Lung (tissue), 12 donors: ENCODE results near the gene RCBTB2. TPM values are rescaled to one million over a fixed set of nuclear protein-coding genes. Genes with fewer than 3 reads are reported as not detected.

ENCODE experiments used
- ATAC-seq: fragments of 200-7000 bp; cut with Tn5 transposase; one replicate; pipeline ENCODE4 v1.9.1; 2020; ENCODE audit warnings: moderate number of reproducible peaks; ENCODE audit not compliant: insufficient read depth, low FRiP score
- DNase-seq, 3 donors: peaks; one replicate each; pipeline ENCODE4 v3.0.0-alpha.2; 2013 to 2017
- H3K27ac ChIP-seq, 2 donors: one replicate each; pipeline ENCODE4 v1.5.1; 2013; ENCODE audit warnings: mild to moderate bottlenecking in 2 of 2, moderate library complexity in 2 of 2, control low read depth in 1 of 2, inconsistent platforms in 1 of 2, low read depth in 1 of 2, low read length in 1 of 2
- H3K27me3 ChIP-seq, 3 donors: one replicate each; pipeline ENCODE4 v1.5.1; 2013; ENCODE audit warnings: low read length in 2 of 3; ENCODE audit not compliant: control insufficient read depth in 3 of 3, insufficient read depth in 3 of 3
- H3K36me3 ChIP-seq, 4 donors: one replicate each; pipeline ENCODE4 v1.5.1; 2013; ENCODE audit warnings: low read length in 4 of 4, mild to moderate bottlenecking in 1 of 4, moderate library complexity in 1 of 4; ENCODE audit not compliant: control insufficient read depth in 4 of 4, insufficient read depth in 4 of 4
- H3K4me1 ChIP-seq, 5 donors: one replicate each; pipeline ENCODE4 v1.5.1; 2013; ENCODE audit warnings: low read length in 5 of 5, mild to moderate bottlenecking in 2 of 5, moderate library complexity in 1 of 5; ENCODE audit not compliant: control insufficient read depth in 5 of 5, insufficient read depth in 5 of 5
- H3K4me3 ChIP-seq: one replicate; pipeline ENCODE4 v1.5.1; 2013; ENCODE audit warnings: mild to moderate bottlenecking, control low read depth, moderate library complexity
- H3K9ac ChIP-seq, 2 donors: one replicate each; pipeline ENCODE4 v1.5.1; 2013; ENCODE audit warnings: low read length in 2 of 2, control low read depth in 1 of 2; ENCODE audit not compliant: insufficient read depth in 1 of 2
- H3K9me3 ChIP-seq, 4 donors: one replicate each; pipeline ENCODE4 v1.5.1; 2013; ENCODE audit warnings: low read length in 3 of 4, mild to moderate bottlenecking in 1 of 4, moderate library complexity in 1 of 4; ENCODE audit not compliant: control insufficient read depth in 4 of 4, insufficient read depth in 3 of 4
- CTCF ChIP-seq: IDR thresholded peaks from 2 replicates; pipeline ENCODE4 v1.5.1; 2012; ENCODE audit warnings: mild to moderate bottlenecking; ENCODE audit errors: control extremely low read depth, extremely low read depth
- WGBS, 2 donors: extraction: QIAGEN DNeasy Blood & Tissue Kit; methylation state at CpG; one replicate each; pipeline ENCODE4 v1.1.7; 2013; 5-methylcytosine and 5-hydroxymethylcytosine counted together
- polyA plus RNA-seq, 2 donors: library from polyadenylated mRNA; stranded (reverse); fragments of 200-250 nt; gene quantifications; one replicate each; pipeline ENCODE4 v1.2.1, GENCODE V29; 2013
- total RNA-seq, 2 donors: library from RNA; depleted of rRNA in 1 of 2; stranded (reverse); fragments of >200 nt in 1 of 2; gene quantifications; one replicate each; pipeline ENCODE4 v1.2.1, GENCODE V29; 2014 to 2021
- donor health status: control.
- donor health status: control.
- donor health status: Bipolar disorder and iron deficiency.
- donor health status: healthy.
- donor health status: DM: yes; HTN: yes; CAD: no.

The RCBTB2 gene
- total and polyA plus RNA-seq, 4 donors, result 8.5 to 18.4 (median 12.1) TPM

GRCh38 chr13:48527955-48528354 lies 4.9 kb downstream of the RCBTB2 start:
- Histone ChIP-seq H3K36me3 (no peaks in the 10 kb centered on the region), H3K4me1 (peaks cover 0 to 10% (median 3%) of the 10 kb centered on the region in 5 donors), H3K9me3 (no peaks in the 10 kb centered on the region), H3K27me3 (no peaks in the 10 kb centered on the region), H3K4me3 (no peak overlapping the region), H3K9ac (no peak overlapping the region), H3K27ac (no peak overlapping the region)
- 56 to 87% methylated on average over 2 of the region's 2 CpGs for WGBS, 2 donors
- TF ChIP-seq CTCF, result no peak
- ATAC-seq (no peak), DNase-seq (no peak)

- no peak for ATAC-seq
- Histone ChIP-seq H3K4me1 (peaks cover 0 to 6% (median 3%) of the 10 kb centered on the region in 5 donors), H3K4me3 (no peak overlapping the region), H3K27me3 (no peaks in the 10 kb centered on the region), H3K27ac (no peak overlapping the region), H3K36me3 (peaks cover 0 to 2% (median 0%) of the 10 kb centered on the region in 4 donors), H3K9me3 (no peaks in the 10 kb centered on the region), H3K9ac (no peak overlapping the region)
- no peak for TF ChIP-seq CTCF
- WGBS, 2 donors, result 91 to 95% methylated on average over 10 of the region's 10 CpGs
- no peak for DNase-seq
These were observed 6.6 kb downstream of the RCBTB2 start for GRCh38 chr13:48526286-48526685.

GRCh38 chr13:48518083-48518482 lies 14.8 kb downstream of the RCBTB2 start:
- H3K9me3 ChIP-seq, result no peaks in the 10 kb centered on the region
- H3K4me1 ChIP-seq, result no peaks in the 10 kb centered on the region
- TF ChIP-seq CTCF, result no peak
- no peak overlapping the region for H3K4me3 ChIP-seq
- 94 to 97% methylated on average over 1 of the region's 1 CpG for WGBS, 2 donors
- no peak overlapping the region for H3K27ac ChIP-seq
- no peak for ATAC-seq
- DNase-seq, result no peak
- H3K27me3 ChIP-seq, result no peaks in the 10 kb centered on the region
- H3K36me3 ChIP-seq, result peaks cover 3 to 15% (median 6%) of the 10 kb centered on the region in 4 donors
- H3K9ac ChIP-seq, result no peak overlapping the region

GRCh38 chr13:48515732-48516131 lies 17.1 kb downstream of the RCBTB2 start:
- Histone ChIP-seq H3K27me3 (no peaks in the 10 kb centered on the region), H3K27ac (no peak overlapping the region), H3K4me3 (no peak overlapping the region), H3K36me3 (peaks cover 3 to 24% (median 6%) of the 10 kb centered on the region in 4 donors), H3K9me3 (no peaks in the 10 kb centered on the region), H3K4me1 (peaks cover 0 to under 1% (median 0%) of the 10 kb centered on the region in 5 donors), H3K9ac (no peak overlapping the region)
- TF ChIP-seq CTCF, result no peak
- 95 to 99% methylated on average over 6 of the region's 6 CpGs for WGBS, 2 donors
- no peak for ATAC-seq
- DNase-seq, result no peak
